Activated naive CD4-positive, alpha-beta T cell treated with anti-CD3 and anti-CD28 coated beads, Interleukin-2, amount 10 ng/mL, durations not matched to agents 7 days and 5 days (primary cell): ENCODE measurements around the gene DNAJB11.
"Not testable (repeated sequence)": the region's sequence is repeated elsewhere in the genome, so short reads cannot be mapped to it uniquely, and the experiment has no call there.

Experiments
- CTCF ChIA-PET: fragments of 350-600 bp; sonication (Branson Sonifier 250); formaldehyde crosslinking; loops from one replicate; lab custom pipeline; 2021; ENCODE audit warnings: antibody characterized with exemption; lab: Charles Lee
- DNase-seq: peaks from one replicate; pipeline ENCODE4 v3.0.0-alpha.2; 2020
- H3K27ac Mint-ChIP-seq: one replicate; pipeline ENCODE4 v1.8.0; 2021; ENCODE audit warnings: mild to moderate bottlenecking, moderate library complexity, mixed read lengths
- H3K27me3 Mint-ChIP-seq: one replicate; pipeline ENCODE4 v1.8.0; 2021; ENCODE audit warnings: mild to moderate bottlenecking, mixed read lengths
- H3K36me3 Mint-ChIP-seq: one replicate; pipeline ENCODE4 v1.8.0; 2021; ENCODE audit warnings: mixed read lengths
- H3K4me1 Mint-ChIP-seq: one replicate; pipeline ENCODE4 v1.8.0; 2021; ENCODE audit warnings: mixed read lengths
- H3K4me3 Mint-ChIP-seq: one replicate; pipeline ENCODE4 v1.8.0; 2021; ENCODE audit warnings: mild to moderate bottlenecking, moderate library complexity, mixed read lengths
- H3K9me3 Mint-ChIP-seq: one replicate; pipeline ENCODE4 v1.8.0; 2021; ENCODE audit warnings: mixed read lengths

DNAJB11 gene

GRCh38 chr3:186621894-186622650 is 51.6 kb downstream of the DNAJB11 start:
- Mint-ChIP-seq H3K27me3 (peaks cover 25% of the 10 kb centered on the region), H3K27ac (no peak overlapping the region), H3K36me3 (no peaks in the 10 kb centered on the region), H3K9me3 (no peaks in the 10 kb centered on the region), H3K4me1 (peaks cover 6% of the 10 kb centered on the region), H3K4me3 (no peak overlapping the region)
- no peak for DNase-seq
- CTCF ChIA-PET, result interaction anchor here (1.5 to 1.7 kb wide), 2 partner anchors 8 to 11 kb away, joined by 4 to 9 read pairs; no protein-coding TSS in a partner anchor

- peaks cover 19% of the 10 kb centered on the region for H3K27me3 Mint-ChIP-seq
- CTCF ChIA-PET, result interaction anchor here (1.5 to 1.7 kb wide), 2 partner anchors 8 to 11 kb away, joined by 4 to 9 read pairs; no protein-coding TSS in a partner anchor
- H3K4me3 Mint-ChIP-seq, result no peak overlapping the region
Observed at GRCh38 chr3:186622651-186623310, 52.3 kb downstream of the DNAJB11 start.

GRCh38 chr3:186624598-186624997 is 54.1 kb downstream of the DNAJB11 start:
- Mint-ChIP-seq H3K4me1 (no peaks in the 10 kb centered on the region), H3K9me3 (no peaks in the 10 kb centered on the region), H3K4me3 (no peak overlapping the region), H3K27me3 (peaks cover 10% of the 10 kb centered on the region), H3K27ac (no peak overlapping the region), H3K36me3 (no peaks in the 10 kb centered on the region)
- CTCF ChIA-PET, result interaction anchor here (1.5 to 2.9 kb wide), 3 partner anchors 7 to 84 kb away, joined by 3 to 13 read pairs (median 11); no protein-coding TSS in a partner anchor
- no peak for DNase-seq

More at GRCh38 chr3:186622651-186623310, 52.3 kb downstream of the DNAJB11 start:
- no peak for DNase-seq
- Mint-ChIP-seq H3K36me3 (no peaks in the 10 kb centered on the region), H3K27ac (no peak overlapping the region), H3K9me3 (no peaks in the 10 kb centered on the region), H3K4me1 (no peaks in the 10 kb centered on the region)

- peaks cover 11% of the 10 kb centered on the region for H3K27me3 Mint-ChIP-seq
- no peaks in the 10 kb centered on the region for H3K9me3 Mint-ChIP-seq
- CTCF ChIA-PET, result interaction anchor here (1.5 to 2.9 kb wide), 3 partner anchors 8 to 85 kb away, joined by 3 to 13 read pairs (median 11); no protein-coding TSS in a partner anchor
- H3K4me3 Mint-ChIP-seq, result no peak overlapping the region
- H3K36me3 Mint-ChIP-seq, result no peaks in the 10 kb centered on the region
- no peak overlapping the region for H3K27ac Mint-ChIP-seq
- no peak for DNase-seq
- H3K4me1 Mint-ChIP-seq, result no peaks in the 10 kb centered on the region
Observed at GRCh38 chr3:186625600-186626042, 55.1 kb downstream of the DNAJB11 start.

GRCh38 chr3:186626254-186626847 is 55.8 kb downstream of the DNAJB11 start:
- Mint-ChIP-seq H3K36me3 (no peaks in the 10 kb centered on the region), H3K27me3 (peaks cover 17% of the 10 kb centered on the region), H3K4me1 (no peaks in the 10 kb centered on the region), H3K4me3 (no peak overlapping the region), H3K27ac (no peak overlapping the region), H3K9me3 (no peaks in the 10 kb centered on the region)
- no peak for DNase-seq
- CTCF ChIA-PET, result interaction anchor here (2.7 to 2.9 kb wide), 2 partner anchors 9 to 11 kb away, joined by 11 to 13 read pairs; no protein-coding TSS in a partner anchor

- no peaks in the 10 kb centered on the region for H3K4me1 Mint-ChIP-seq
- CTCF ChIA-PET, result no interaction called here
- H3K36me3 Mint-ChIP-seq, result no peaks in the 10 kb centered on the region
- peaks cover 11% of the 10 kb centered on the region for H3K27me3 Mint-ChIP-seq
- no peaks in the 10 kb centered on the region for H3K9me3 Mint-ChIP-seq
- no peak overlapping the region for H3K4me3 Mint-ChIP-seq
- no peak for DNase-seq
- no peak overlapping the region for H3K27ac Mint-ChIP-seq
Observed at GRCh38 chr3:186627852-186628414, 57.4 kb downstream of the DNAJB11 start.

GRCh38 chr3:186628756-186629155 is 58.2 kb downstream of the DNAJB11 start:
- no peak for DNase-seq
- no peak overlapping the region for H3K27ac Mint-ChIP-seq
- H3K9me3 Mint-ChIP-seq, result no peaks in the 10 kb centered on the region
- no peaks in the 10 kb centered on the region for H3K36me3 Mint-ChIP-seq
- H3K4me1 Mint-ChIP-seq, result no peaks in the 10 kb centered on the region
- CTCF ChIA-PET, result no interaction called here
- H3K27me3 Mint-ChIP-seq, result peaks cover 11% of the 10 kb centered on the region
- H3K4me3 Mint-ChIP-seq, result no peak overlapping the region

- no peaks in the 10 kb centered on the region for H3K9me3 Mint-ChIP-seq
- H3K36me3 Mint-ChIP-seq, result no peaks in the 10 kb centered on the region
- H3K4me3 Mint-ChIP-seq, result no peak overlapping the region
- no peak for DNase-seq
- H3K27me3 Mint-ChIP-seq, result peaks cover 11% of the 10 kb centered on the region
- no peak overlapping the region for H3K27ac Mint-ChIP-seq
- CTCF ChIA-PET, result interaction anchor here (1.5 to 1.7 kb wide), 2 partner anchors 14 kb away, joined by 5 to 7 read pairs; no protein-coding TSS in a partner anchor
- no peaks in the 10 kb centered on the region for H3K4me1 Mint-ChIP-seq
Observed at GRCh38 chr3:186630950-186631641, 60.6 kb downstream of the DNAJB11 start.

GRCh38 chr3:186633481-186633880 is 63.0 kb downstream of the DNAJB11 start:
- Mint-ChIP-seq H3K36me3 (no peaks in the 10 kb centered on the region), H3K4me1 (no peaks in the 10 kb centered on the region), H3K9me3 (no peaks in the 10 kb centered on the region), H3K27me3 (peaks cover 17% of the 10 kb centered on the region), H3K27ac (no peak overlapping the region), H3K4me3 (no peak overlapping the region)
- DNase-seq, result no peak
- CTCF ChIA-PET, result no interaction called here

- CTCF ChIA-PET, H3K27ac Mint-ChIP-seq, H3K36me3 Mint-ChIP-seq, DNase-seq, H3K4me3 Mint-ChIP-seq, H3K4me1 Mint-ChIP-seq, H3K9me3 Mint-ChIP-seq: not testable (repeated sequence)
- peaks cover 17% of the 10 kb centered on the region for H3K27me3 Mint-ChIP-seq
Observed at GRCh38 chr3:186634207-186634606, 63.7 kb downstream of the DNAJB11 start.
